Heart right ventricle (tissue), 16 donors: ENCODE measurements around the gene TAC3. TPM values are rescaled to one million over a fixed set of nuclear protein-coding genes. Genes with fewer than 3 reads are reported as not detected.

Experiments used
- ATAC-seq, 8 donors: fragments of 200-7000 bp; cut with Tn5 transposase; one replicate each; pipeline ENCODE4 v1.9.1; 2020; ENCODE audit warnings: mild to moderate bottlenecking in 8 of 8, moderate library complexity in 8 of 8, moderate number of reproducible peaks in 1 of 8
- DNase-seq, 2 donors: peaks; one replicate each; pipeline ENCODE4 v3.0.0-alpha.2; 2020
- H3K27ac ChIP-seq, 10 donors: fragments of 200-600 bp; sonication (generic) in 2 of 10; one replicate each; pipeline versions ENCODE4 v1.5.0 to v1.8.0; 2020 to 2022; ENCODE audit warnings: mild to moderate bottlenecking in 3 of 10
- H3K27me3 ChIP-seq, 7 donors: fragments of 200-600 bp; one replicate each; pipeline ENCODE4 v1.8.0; 2021 to 2022; ENCODE audit warnings: mild to moderate bottlenecking in 2 of 7
- H3K36me3 ChIP-seq, 9 donors: fragments of 200-600 bp; sonication (generic) in 1 of 9; one replicate each; pipeline versions ENCODE4 v1.5.0 to v1.8.0; 2020 to 2022; ENCODE audit warnings: mild to moderate bottlenecking in 2 of 9
- H3K4me1 ChIP-seq, 9 donors: fragments of 200-600 bp; sonication (generic) in 1 of 9; one replicate each; pipeline versions ENCODE4 v1.5.0 to v1.8.0; 2020 to 2022; ENCODE audit warnings: mild to moderate bottlenecking in 4 of 9
- H3K4me3 ChIP-seq, 10 donors: fragments of 200-600 bp; sonication (generic) in 2 of 10; one replicate each; pipeline versions ENCODE4 v1.5.0 to v1.8.0; 2020 to 2022; ENCODE audit warnings: mild to moderate bottlenecking in 7 of 10, moderate library complexity in 2 of 10
- H3K9me3 ChIP-seq, 11 donors: fragments of 200-600 bp in 10 of 11; sonication (generic) in 2 of 11; one replicate each; pipeline versions ENCODE4 v1.5.0 to v1.8.0; 2013 to 2022; ENCODE audit warnings: mild to moderate bottlenecking in 2 of 11, control low read depth in 1 of 11, moderate library complexity in 1 of 11
- CTCF ChIP-seq, 9 donors: fragments of 200-600 bp; sonication (generic) in 2 of 9; IDR thresholded peaks; one replicate each; pipeline versions ENCODE4 v1.5.0 to v1.8.0; 2021 to 2022; ENCODE audit warnings: antibody characterized with exemption in 9 of 9, mild to moderate bottlenecking in 5 of 9, moderate library complexity in 1 of 9
- WGBS, 2 donors: extraction: QIAGEN DNeasy Blood & Tissue Kit; methylation state at CpG; one replicate each; pipeline ENCODE4 v1.1.7; 2013; ENCODE audit warnings: inconsistent platforms in 1 of 2; 5-methylcytosine and 5-hydroxymethylcytosine counted together
- intact Hi-C, 10 donors: fragments of 100-400 bp; cut with DNase I; formaldehyde crosslinking; loops; one replicate each; pipeline versions ENCODE4 v1.11.1 to v1.14.2; 2022
- polyA plus RNA-seq, 2 donors: library from polyadenylated mRNA; stranded (reverse); fragments of 200-250 nt; gene quantifications; one replicate each; pipeline ENCODE4 v1.2.3, GENCODE V29; 2013
- total RNA-seq, 10 donors: library from RNA; stranded (reverse); fragmentation: NEBNext Ultra II Directional in 3 of 10; extraction: Animal tissue kit (Norgen Biotek cat#: 25700) in 3 of 10; gene quantifications; one replicate each; pipeline versions ENCODE4 v1.2.1 to v1.2.4, GENCODE V29; 2021 to 2023
- donor health status: Arrhythmogenic right ventricular cardiomyopathy.
- donor health status: ischemic (EF 13 %, LVEDD 7.1; RV severe dilation, severe dysfunction).
- donor health status: healthy with polysubstance abuse.
- donor health status: DM: no; HTN: yes; CAD: no.
- donor health status: DM: no; HTN: no; CAD: no.
- donor health status: ischemic (EF 25% LVEDD 6.9; RV normal size, moderate dysfunction).
- donor health status: ischemic (EF 25% LVEDD 5.7; RV mildly dilated, moderate dysfunction).
- donor health status: healthy.
- donor health status: DM: yes; HTN: yes; CAD: no.
- donor health status: Ischemic cardiomyopathy.
- donor health status: ischemic (EF 35%, LVEDD 5.7; RV mildly dilated, moderate dysfunction).
- donor health status: nonischemic (EF 11% LVEDD 7.7; RV severe dilation, severe dysfunction).
- donor health status: DM: yes; HTN: yes; CAD: no.
- donor health status: PGD.
- donor health status: ischemic (EF 29% LVEDD 5.4; RV normal size, mild dysfunction).
- donor health status: nonischemic (EF 23%, LVEDD 6.1; RV moderate dilation, normal function).

Gene TAC3
- total and polyA plus RNA-seq, 12 donors, result not detected

- 26 to 54% methylated on average over 2 of the region's 2 CpGs for WGBS, 2 donors
- Histone ChIP-seq H3K36me3 (no peaks in the 10 kb centered on the region), H3K4me3 (no peak within 1 kb of the TSS), H3K4me1 (peaks cover 0 to 29% (median 0%) of the 10 kb centered on the region in 9 donors), H3K27me3 (peaks cover 0 to 10% (median 5%) of the 10 kb centered on the region in 7 donors), H3K27ac (no peak within 1 kb of the TSS), H3K9me3 (no peaks in the 10 kb centered on the region)
- TF ChIP-seq CTCF (IDR thresholded peaks at IDR 0.05), result no peak
- ATAC-seq, result no peak
- no peak for DNase-seq
- intact Hi-C loops, result loop anchor here in 1 of 10 donors (10.0 kb wide), 1 partner anchor 285 kb away; the partner anchor contains the start of gene HSD17B6
Observed at GRCh38 chr12:57049890-57050289, 33.6 kb upstream of the TAC3 start, which contains the start of gene MYO1A. Gene MYO1A, minus strand, starts transcription at chr12:57050129. Its CDS starts 1,806 bp downstream, at chr12:57048323.

- Histone ChIP-seq H3K36me3 (no peaks in the 10 kb centered on the region), H3K27me3 (peaks cover 0 to 14% (median 6%) of the 10 kb centered on the region in 7 donors), H3K4me1 (peaks cover 0 to 29% (median 0%) of the 10 kb centered on the region in 9 donors), H3K9me3 (no peaks in the 10 kb centered on the region), H3K4me3 (no peak overlapping the region), H3K27ac (no peak overlapping the region)
- intact Hi-C loops, result no loop called here
- ATAC-seq (no peak), DNase-seq (no peak)
- no peak for TF ChIP-seq CTCF (IDR thresholded peaks at IDR 0.05)
- WGBS, 2 donors, result 85 to 92% methylated on average over 4 of the region's 4 CpGs
Observed at GRCh38 chr12:57049119-57049446, 32.8 kb upstream of the TAC3 start.

- DNase-seq (no peak), ATAC-seq (no peak)
- H3K4me3 ChIP-seq, result no peak overlapping the region
- 82 to 83% methylated on average over 1 of the region's 1 CpG for WGBS, 2 donors
- no peak overlapping the region for H3K27ac ChIP-seq
- peaks cover 0 to 16% (median 6%) of the 10 kb centered on the region in 7 donors for H3K27me3 ChIP-seq
- no peak for TF ChIP-seq CTCF (IDR thresholded peaks at IDR 0.05)
- peaks cover 0 to 29% (median 0%) of the 10 kb centered on the region in 9 donors for H3K4me1 ChIP-seq
- no peaks in the 10 kb centered on the region for H3K9me3 ChIP-seq
- intact Hi-C loops, result no loop called here
- H3K36me3 ChIP-seq, result no peaks in the 10 kb centered on the region
Observed at GRCh38 chr12:57048423-57049118, 32.2 kb upstream of the TAC3 start.

GRCh38 chr12:57047981-57048380, 31.7 kb upstream of the TAC3 start:
- intact Hi-C loops, result no loop called here
- no peak for TF ChIP-seq CTCF (IDR thresholded peaks at IDR 0.05)
- Histone ChIP-seq H3K4me1 (peaks cover 0 to 29% (median 0%) of the 10 kb centered on the region in 9 donors), H3K9me3 (no peaks in the 10 kb centered on the region), H3K27ac (peak overlapping the region in 1 of 10 donors; percentile 26), H3K4me3 (no peak overlapping the region), H3K36me3 (no peaks in the 10 kb centered on the region), H3K27me3 (peaks cover 0 to 17% (median 6%) of the 10 kb centered on the region in 7 donors)
- no peak for DNase-seq
- ATAC-seq, result no peak
- 86 to 93% methylated on average over 1 of the region's 1 CpG for WGBS, 2 donors
